Fibroblast of lung (primary cell): Measurements from ENCODE around the gene RPS15. TPM values are rescaled to one million over a fixed set of nuclear protein-coding genes. Genes with fewer than 3 reads are reported as not detected.
A peak's percentile ranks its signal among the peaks of the same experiment; 100 is the strongest.

ENCODE experiments used
- DNase-seq, 2 donors: peaks; one replicate each; pipeline versions ENCODE4 v3.0.0 to v3.0.0-alpha.2; 2010; ENCODE audit warnings: low read depth in 2 of 2
- H2AFZ ChIP-seq: 2 replicates; pipeline ENCODE4 v1.5.1; 2012; ENCODE audit warnings: low read length, control low read depth, inconsistent platforms
- H3K27ac ChIP-seq: 2 replicates; pipeline ENCODE4 v1.5.1; 2011; ENCODE audit warnings: low read length, control low read depth; ENCODE audit not compliant: insufficient read depth
- H3K27me3 ChIP-seq: 2 replicates; pipeline ENCODE4 v1.5.1; 2011; ENCODE audit warnings: mild to moderate bottlenecking, low read length; ENCODE audit not compliant: control insufficient read depth, insufficient read depth
- H3K36me3 ChIP-seq: 2 replicates; pipeline ENCODE4 v1.5.1; 2011; ENCODE audit warnings: low read length; ENCODE audit not compliant: control insufficient read depth, insufficient read depth
- H3K4me1 ChIP-seq: 2 replicates; pipeline ENCODE4 v1.5.1; 2011; ENCODE audit warnings: low read length; ENCODE audit not compliant: control insufficient read depth, insufficient read depth; ENCODE audit errors: extremely low read depth
- H3K4me2 ChIP-seq: 2 replicates; pipeline ENCODE4 v1.5.1; 2011; ENCODE audit warnings: low read length, control low read depth; ENCODE audit not compliant: insufficient read depth; ENCODE audit errors: extremely low read depth
- H3K4me3 ChIP-seq, 4 experiments: fragments of 200-600 bp in 1 of 4; sonication (generic) in 1 of 4; replicated peaks in 1 of 4; 2 replicates each; pipeline ENCODE4 v1.5.1; 2011 to 2016; ENCODE audit warnings: low read length in 4 of 4, low read depth in 3 of 4, mild to moderate bottlenecking in 3 of 4, control low read depth in 2 of 4, inconsistent platforms in 1 of 4, mixed read lengths in 1 of 4; ENCODE audit not compliant: insufficient read depth in 1 of 4; ENCODE audit errors: control extremely low read depth in 1 of 4
- H3K79me2 ChIP-seq: 2 replicates; pipeline ENCODE4 v1.5.1; 2012; ENCODE audit warnings: mild to moderate bottlenecking, low read length, inconsistent platforms; ENCODE audit not compliant: control insufficient read depth, insufficient read depth
- H3K9ac ChIP-seq: 2 replicates; pipeline ENCODE4 v1.5.1; 2011; ENCODE audit warnings: mild to moderate bottlenecking, low read length, control low read depth; ENCODE audit not compliant: insufficient read depth
- H3K9me3 ChIP-seq: 2 replicates; pipeline ENCODE4 v1.5.1; 2012; ENCODE audit warnings: low read depth, low read length; ENCODE audit not compliant: control insufficient read depth, insufficient read depth
- H4K20me1 ChIP-seq: 2 replicates; pipeline ENCODE4 v1.5.1; 2011; ENCODE audit warnings: low read length; ENCODE audit not compliant: control insufficient read depth, insufficient read depth; ENCODE audit errors: extremely low read depth
- EZH2 ChIP-seq: IDR thresholded peaks from 2 replicates; pipeline ENCODE4 v1.5.1; 2012; ENCODE audit warnings: low read length, control low read depth, mild to moderate bottlenecking; ENCODE audit errors: missing control alignments
- polyA plus RNA-seq, 2 donors: library from polyadenylated mRNA; depleted of rRNA in 1 of 2; stranded (reverse) in 1 of 2; unstranded in 1 of 2; fragments of >200 nt; gene quantifications; 2 replicates each; pipeline ENCODE4 v1.2.1, GENCODE V29; 2011 to 2012; ENCODE audit warnings: missing spikeins in 1 of 2
- total RNA-seq: library from RNA; depleted of rRNA; stranded (reverse); fragments of >200 nt; gene quantifications from 2 replicates; pipeline ENCODE4 v1.2.1, GENCODE V29; 2014
- TF ChIP-seq, protein P1 (sequence below), 2 donors: IDR thresholded peaks in 1 of 2; conservative IDR thresholded peaks in 1 of 2; 1 replicate in 1 of 2; 2 replicates in 1 of 2; pipeline ENCODE4 v1.5.1; 2011 to 2012; ENCODE audit warnings: low read length in 2 of 2, control low read depth in 1 of 2, inconsistent platforms in 1 of 2, low read depth in 1 of 2, mild to moderate bottlenecking in 1 of 2

The RPS15 gene
- total and polyA plus RNA-seq, 2 donors (not counting 1 experiment from before 2014, with no cell fraction given): 369 to 878 TPM

DNA sequence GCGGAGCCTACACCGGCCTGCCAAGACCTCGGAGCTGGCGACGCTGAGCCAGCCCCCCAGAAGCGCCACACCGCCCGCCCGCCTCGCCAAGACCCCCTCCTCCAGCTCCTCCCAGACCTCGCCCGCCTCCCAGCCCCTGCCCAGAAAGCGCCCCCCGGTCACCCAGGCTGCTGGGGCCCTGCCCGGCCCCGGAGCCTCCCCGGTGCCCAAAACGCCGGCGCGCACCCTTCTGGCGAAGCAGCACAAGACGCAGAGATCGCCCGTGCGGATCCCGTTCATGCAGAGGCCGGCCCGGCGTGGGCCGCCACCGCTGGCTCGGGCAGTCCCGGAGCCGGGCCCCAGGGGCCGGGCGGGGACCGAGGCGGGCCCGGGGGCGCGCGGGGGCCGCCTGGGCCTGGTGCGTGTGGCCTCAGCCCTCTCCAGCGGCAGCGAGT is 30.6 kb downstream of the RPS15 start:
- H3K9me3 ChIP-seq: no peaks in the 10 kb centered on the region
- no peak overlapping the region for H3K9ac ChIP-seq
- no peak overlapping the region for H3K4me2 ChIP-seq
- H3K27me3 ChIP-seq: peaks cover 50% of the 10 kb centered on the region
- H3K4me1 ChIP-seq: peaks cover 3% of the 10 kb centered on the region
- peak overlapping the region in 1 of 4 experiments; percentile 32 for H3K4me3 ChIP-seq
- no peaks in the 10 kb centered on the region for H4K20me1 ChIP-seq
- H3K36me3 ChIP-seq: no peaks in the 10 kb centered on the region
- no peaks in the 10 kb centered on the region for H3K79me2 ChIP-seq
- TF ChIP-seq EZH2: no peak
- TF ChIP-seq, protein P1, sequence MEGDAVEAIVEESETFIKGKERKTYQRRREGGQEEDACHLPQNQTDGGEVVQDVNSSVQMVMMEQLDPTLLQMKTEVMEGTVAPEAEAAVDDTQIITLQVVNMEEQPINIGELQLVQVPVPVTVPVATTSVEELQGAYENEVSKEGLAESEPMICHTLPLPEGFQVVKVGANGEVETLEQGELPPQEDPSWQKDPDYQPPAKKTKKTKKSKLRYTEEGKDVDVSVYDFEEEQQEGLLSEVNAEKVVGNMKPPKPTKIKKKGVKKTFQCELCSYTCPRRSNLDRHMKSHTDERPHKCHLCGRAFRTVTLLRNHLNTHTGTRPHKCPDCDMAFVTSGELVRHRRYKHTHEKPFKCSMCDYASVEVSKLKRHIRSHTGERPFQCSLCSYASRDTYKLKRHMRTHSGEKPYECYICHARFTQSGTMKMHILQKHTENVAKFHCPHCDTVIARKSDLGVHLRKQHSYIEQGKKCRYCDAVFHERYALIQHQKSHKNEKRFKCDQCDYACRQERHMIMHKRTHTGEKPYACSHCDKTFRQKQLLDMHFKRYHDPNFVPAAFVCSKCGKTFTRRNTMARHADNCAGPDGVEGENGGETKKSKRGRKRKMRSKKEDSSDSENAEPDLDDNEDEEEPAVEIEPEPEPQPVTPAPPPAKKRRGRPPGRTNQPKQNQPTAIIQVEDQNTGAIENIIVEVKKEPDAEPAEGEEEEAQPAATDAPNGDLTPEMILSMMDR (conservative IDR thresholded peaks at IDR 0.05 in 1 of 2, IDR thresholded peaks at IDR 0.05 in 1 of 2; ENCODE audit: low read depth in 1 of 2, low read length in 2 of 2): no peak
- DNase-seq: peak in 1 of 2 donors; percentile 26
- H3K27ac ChIP-seq: no peak overlapping the region
- H2AFZ ChIP-seq: no peak overlapping the region

DNA sequence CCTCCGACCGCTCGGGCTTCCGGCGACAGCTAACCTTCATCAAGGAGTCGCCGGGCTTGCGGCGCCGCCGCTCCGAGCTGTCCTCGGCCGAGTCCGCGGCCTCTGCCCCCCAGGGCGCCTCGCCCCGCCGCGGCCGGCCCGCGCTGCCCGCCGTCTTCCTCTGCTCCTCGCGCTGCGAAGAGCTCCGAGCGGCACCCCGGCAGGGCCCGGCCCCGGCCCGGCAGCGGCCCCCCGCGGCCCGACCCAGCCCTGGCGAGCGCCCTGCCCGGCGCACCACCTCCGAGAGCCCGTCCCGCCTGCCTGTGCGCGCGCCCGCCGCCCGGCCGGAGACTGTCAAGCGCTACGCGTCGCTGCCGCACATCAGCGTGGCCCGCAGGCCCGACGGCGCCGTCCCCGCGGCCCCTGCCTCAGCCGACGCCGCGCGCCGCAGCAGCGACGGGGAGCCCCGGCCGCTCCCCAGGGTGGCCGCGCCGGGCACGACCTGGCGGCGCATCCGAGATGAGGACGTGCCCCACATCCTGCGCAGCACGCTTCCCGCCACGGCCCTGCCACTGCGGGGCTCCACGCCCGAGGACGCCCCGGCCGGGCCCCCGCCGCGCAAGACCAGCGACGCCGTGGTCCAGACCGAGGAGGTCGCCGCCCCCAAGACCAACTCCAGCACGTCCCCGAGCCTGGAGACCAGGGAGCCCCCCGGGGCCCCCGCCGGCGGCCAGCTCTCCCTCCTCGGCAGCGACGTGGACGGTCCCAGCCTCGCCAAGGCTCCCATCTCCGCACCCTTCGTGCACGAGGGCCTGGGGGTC is 31.3 kb downstream of the RPS15 start:
- Histone ChIP-seq H3K4me2 (no peak overlapping the region), H3K9ac (no peak overlapping the region), H3K4me3 (peak overlapping the region in 1 of 4 experiments; percentile 47), H3K9me3 (no peaks in the 10 kb centered on the region), H3K36me3 (no peaks in the 10 kb centered on the region), H3K27ac (no peak overlapping the region), H3K79me2 (no peaks in the 10 kb centered on the region), H2AFZ (no peak overlapping the region), H3K4me1 (peaks cover 3% of the 10 kb centered on the region), H4K20me1 (no peaks in the 10 kb centered on the region), H3K27me3 (peaks cover 50% of the 10 kb centered on the region)
- TF ChIP-seq, protein P1 (conservative IDR thresholded peaks at IDR 0.05 in 1 of 2, IDR thresholded peaks at IDR 0.05 in 1 of 2; ENCODE audit: low read depth in 1 of 2, low read length in 2 of 2): no peak
- TF ChIP-seq EZH2: no peak
- no peak for DNase-seq

DNA sequence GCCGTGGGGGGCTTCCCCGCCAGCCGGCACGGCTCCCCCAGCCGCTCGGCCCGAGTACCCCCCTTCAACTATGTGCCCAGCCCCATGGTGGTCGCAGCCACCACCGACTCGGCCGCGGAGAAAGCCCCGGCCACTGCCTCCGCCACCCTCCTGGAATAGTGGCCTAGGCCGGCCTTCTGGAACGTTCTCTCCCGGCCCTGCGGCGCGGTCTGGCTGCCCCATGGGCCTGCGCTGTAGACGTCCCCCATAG is 31.8 kb downstream of the RPS15 start:
- no peak overlapping the region for H3K9ac ChIP-seq
- peaks cover 50% of the 10 kb centered on the region for H3K27me3 ChIP-seq
- peaks cover 3% of the 10 kb centered on the region for H3K4me1 ChIP-seq
- no peaks in the 10 kb centered on the region for H3K79me2 ChIP-seq
- H3K27ac ChIP-seq: no peak overlapping the region
- DNase-seq: no peak
- no peaks in the 10 kb centered on the region for H3K9me3 ChIP-seq
- no peaks in the 10 kb centered on the region for H3K36me3 ChIP-seq
- peak; percentile 89 for TF ChIP-seq EZH2
- TF ChIP-seq, protein P1 (conservative IDR thresholded peaks at IDR 0.05 in 1 of 2, IDR thresholded peaks at IDR 0.05 in 1 of 2; ENCODE audit: low read depth in 1 of 2, low read length in 2 of 2): no peak
- H3K4me3 ChIP-seq: peak overlapping the region in 1 of 4 experiments; percentile 47
- H4K20me1 ChIP-seq: no peaks in the 10 kb centered on the region
- H3K4me2 ChIP-seq: peak overlapping the region; percentile 44
- no peak overlapping the region for H2AFZ ChIP-seq
